Measurements from ENCODE around the gene SKAP1. TPM values are rescaled to one million over a fixed set of nuclear protein-coding genes. Genes with fewer than 3 reads are reported as not detected.

SKAP1 gene
- total RNA-seq, 1 donor from 2014 or later, result not detected

- Mint-ChIP-seq H3K4me1 (ENCODE audit: low read depth, unreplicated experiment) (peaks cover 15% of the 10 kb centered on the region), H3K36me3 (ENCODE audit: unreplicated experiment) (peaks cover 6% of the 10 kb centered on the region), H3K27ac (ENCODE audit: unreplicated experiment) (peak within 1 kb of the TSS; percentile 85), H3K9me3 (ENCODE audit: unreplicated experiment) (peaks cover 1% of the 10 kb centered on the region), H3K4me3 (ENCODE audit: unreplicated experiment) (peak within 1 kb of the TSS; percentile 94), H3K27me3 (ENCODE audit: unreplicated experiment) (peaks cover 2% of the 10 kb centered on the region)
- peak; percentile 95 for DNase-seq
- TF ChIP-seq CTCF (IDR thresholded peaks at IDR 0.05; ENCODE audit: partially characterized antibody, unreplicated experiment), result no peak
Measured at GRCh38 chr17:48107137-48108055, 322.6 kb downstream of the SKAP1 start, which contains the start of gene SNX11. Gene SNX11, plus strand, starts transcription at chr17:48107766. Its CDS starts 4,278 bp downstream, at chr17:48112044.

- peaks cover 1% of the 10 kb centered on the region for H3K36me3 Mint-ChIP-seq (ENCODE audit: unreplicated experiment)
- peaks cover 2% of the 10 kb centered on the region for H3K9me3 Mint-ChIP-seq (ENCODE audit: unreplicated experiment)
- H3K4me1 Mint-ChIP-seq (ENCODE audit: low read depth, unreplicated experiment), result peaks cover 15% of the 10 kb centered on the region
- H3K27ac Mint-ChIP-seq (ENCODE audit: unreplicated experiment), result no peak overlapping the region
- no peak for DNase-seq
- TF ChIP-seq CTCF (IDR thresholded peaks at IDR 0.05; ENCODE audit: partially characterized antibody, unreplicated experiment), result no peak
- H3K27me3 Mint-ChIP-seq (ENCODE audit: unreplicated experiment), result peaks cover 5% of the 10 kb centered on the region
- peak overlapping the region; percentile 94 for H3K4me3 Mint-ChIP-seq (ENCODE audit: unreplicated experiment)
Measured at GRCh38 chr17:48106802-48107136, 323.2 kb downstream of the SKAP1 start.

GRCh38 chr17:48104440-48104839, 325.6 kb downstream of the SKAP1 start:
- H3K27me3 Mint-ChIP-seq (ENCODE audit: unreplicated experiment), result peaks cover 8% of the 10 kb centered on the region

GRCh38 chr17:48102798-48103715, 327.0 kb downstream of the SKAP1 start:
- DNase-seq, result no peak
- H3K9me3 Mint-ChIP-seq (ENCODE audit: unreplicated experiment), result peaks cover 8% of the 10 kb centered on the region
- H3K27me3 Mint-ChIP-seq (ENCODE audit: unreplicated experiment), result peaks cover 8% of the 10 kb centered on the region
- peak overlapping the region; percentile 42 for H3K4me3 Mint-ChIP-seq (ENCODE audit: unreplicated experiment)
- H3K4me1 Mint-ChIP-seq (ENCODE audit: low read depth, unreplicated experiment), result peaks cover 9% of the 10 kb centered on the region
- no peaks in the 10 kb centered on the region for H3K36me3 Mint-ChIP-seq (ENCODE audit: unreplicated experiment)
- H3K27ac Mint-ChIP-seq (ENCODE audit: unreplicated experiment), result no peak overlapping the region
- no peak for TF ChIP-seq CTCF (IDR thresholded peaks at IDR 0.05; ENCODE audit: partially characterized antibody, unreplicated experiment)

More at GRCh38 chr17:48104440-48104839, 325.6 kb downstream of the SKAP1 start:
- Mint-ChIP-seq H3K36me3 (ENCODE audit: unreplicated experiment) (no peaks in the 10 kb centered on the region), H3K9me3 (ENCODE audit: unreplicated experiment) (peaks cover 8% of the 10 kb centered on the region), H3K27ac (ENCODE audit: unreplicated experiment) (no peak overlapping the region), H3K4me1 (ENCODE audit: low read depth, unreplicated experiment) (peaks cover 16% of the 10 kb centered on the region), H3K4me3 (ENCODE audit: unreplicated experiment) (no peak overlapping the region)
- no peak for TF ChIP-seq CTCF (IDR thresholded peaks at IDR 0.05; ENCODE audit: partially characterized antibody, unreplicated experiment)
- DNase-seq, result no peak
